NCI-H2171 (cell line): ENCODE data around the gene PLK1.
"Not testable (repeated sequence)": the region's sequence is repeated elsewhere in the genome, so short reads cannot be mapped to it uniquely, and the experiment has no call there.

Source experiments
- DNase-seq: peaks from one replicate; lab custom pipeline; 2025; lab: John Stamatoyannopoulos, UW

PLK1 gene

GRCh38 chr16:23678430-23679273 is at the start of gene PLK1:
Gene PLK1, plus strand, starts transcription at chr16:23678889. Its CDS starts 44 bp downstream, at chr16:23678933.
- DNase-seq = peak; percentile 93

GRCh38 chr16:23629516-23629915 is 49.2 kb upstream of the PLK1 start:
- DNase-seq = no peak

GRCh38 chr16:23631874-23632273 is 46.8 kb upstream of the PLK1 start:
- DNase-seq = not testable (repeated sequence)

GRCh38 chr16:23634461-23635036 is 44.1 kb upstream of the PLK1 start:
- DNase-seq = no peak

GRCh38 chr16:23635958-23636357 is 42.7 kb upstream of the PLK1 start:
- DNase-seq = no peak

- no peak for DNase-seq
Measured at GRCh38 chr16:23640615-23640930, 38.1 kb upstream of the PLK1 start.

- DNase-seq = peak; percentile 92
Measured at GRCh38 chr16:23640931-23641765, 37.5 kb upstream of the PLK1 start, which contains the start of the genes DCTN5 and PALB2. Gene DCTN5, plus strand, starts transcription at chr16:23641466. Its CDS starts 77 bp downstream, at chr16:23641543. Gene PALB2, minus strand, starts transcription at chr16:23641310. Its CDS starts 153 bp downstream, at chr16:23641157.

- no peak for DNase-seq
Measured at GRCh38 chr16:23642246-23642774, 36.4 kb upstream of the PLK1 start.

GRCh38 chr16:23650674-23651416 is 27.8 kb upstream of the PLK1 start:
- no peak for DNase-seq

GRCh38 chr16:23651943-23652468 is 26.7 kb upstream of the PLK1 start:
- DNase-seq = no peak

GRCh38 chr16:23663918-23664317 is 14.8 kb upstream of the PLK1 start:
- DNase-seq = no peak

GRCh38 chr16:23666571-23667354 is 11.9 kb upstream of the PLK1 start:
- no peak for DNase-seq

GRCh38 chr16:23667355-23667659 is 11.4 kb upstream of the PLK1 start:
- DNase-seq = no peak

GRCh38 chr16:23668225-23668624 is 10.5 kb upstream of the PLK1 start:
- no peak for DNase-seq

GRCh38 chr16:23668873-23669272 is 9.8 kb upstream of the PLK1 start:
- DNase-seq = no peak

- DNase-seq = no peak
Measured at GRCh38 chr16:23670137-23670776, 8.4 kb upstream of the PLK1 start.

- DNase-seq = no peak
Measured at GRCh38 chr16:23673971-23674614, 4.6 kb upstream of the PLK1 start.

GRCh38 chr16:23676924-23677480 is 1.7 kb upstream of the PLK1 start:
- DNase-seq = no peak

- DNase-seq = no peak
Measured at GRCh38 chr16:23679274-23679985, 741 bp downstream of the PLK1 start.
